Adrenal gland (tissue), 12 donors: ENCODE results near the gene PNLDC1. TPM values are rescaled to one million over a fixed set of nuclear protein-coding genes. Genes with fewer than 3 reads are reported as not detected.

Source experiments
- DNase-seq, 7 donors: peaks; one replicate each; pipeline ENCODE4 v3.0.0-alpha.2; 2019 to 2020
- H3K27ac ChIP-seq, 5 donors: fragments of 200-600 bp; sonication (generic) in 4 of 5; 1 replicate in 3 of 5; 2 replicates in 2 of 5; pipeline versions ENCODE4 v1.5.1 to v1.8.0; 2016 to 2020; ENCODE audit warnings: mild to moderate bottlenecking in 1 of 5
- H3K27me3 ChIP-seq: fragments of 200-600 bp; 2 replicates; pipeline ENCODE4 v1.8.0; 2021
- H3K36me3 ChIP-seq, 2 donors: fragments of 200-600 bp; replicated peaks in 1 of 2; 1 replicate in 1 of 2; 2 replicates in 1 of 2; pipeline versions ENCODE4 v1.5.1 to v1.8.0; 2018 to 2022
- H3K4me1 ChIP-seq, 2 donors: fragments of 200-600 bp; replicated peaks in 1 of 2; 1 replicate in 1 of 2; 2 replicates in 1 of 2; pipeline versions ENCODE4 v1.5.1 to v1.8.0; 2018 to 2021
- H3K4me3 ChIP-seq, 4 donors: fragments of 200-600 bp; sonication (generic) in 3 of 4; one replicate each; pipeline ENCODE4 v1.5.1; 2016 to 2018
- H3K9me3 ChIP-seq, 3 donors: fragments of 200-600 bp; sonication (generic) in 1 of 3; replicated peaks in 1 of 3; 1 replicate in 2 of 3; 2 replicates in 1 of 3; pipeline versions ENCODE4 v1.5.1 to v1.8.0; 2016 to 2021
- CTCF ChIP-seq, 6 experiments: fragments of 450-650 bp in 4 of 6; fragments of 200-600 bp in 2 of 6; sonication (generic) in 1 of 6; IDR thresholded peaks; 1 replicate in 5 of 6; 2 replicates in 1 of 6; pipeline versions ENCODE4 v1.5.1 to v1.8.0; 2016 to 2021; ENCODE audit warnings: antibody characterized with exemption in 6 of 6, mild to moderate bottlenecking in 2 of 6, moderate library complexity in 1 of 6
- POLR2A ChIP-seq, 2 donors: fragments of 450-650 bp; IDR thresholded peaks; one replicate each; pipeline ENCODE4 v1.6.1; 2017; ENCODE audit warnings: antibody characterized with exemption in 2 of 2, mild to moderate bottlenecking in 2 of 2, moderate library complexity in 1 of 2
- WGBS, 4 donors: extraction: QIAGEN DNeasy Blood & Tissue Kit in 2 of 4; methylation state at CpG; one replicate each; pipeline versions ENCODE4 v1.1.5 to v1.1.7; 2013 to 2017; 5-methylcytosine and 5-hydroxymethylcytosine counted together
- intact Hi-C, 2 donors: fragments of 100-400 bp; cut with DNase I; formaldehyde crosslinking; loops; one replicate each; pipeline versions ENCODE4 v1.14.1 to v1.15.0; 2022 to 2023
- polyA plus RNA-seq, 3 donors: library from polyadenylated mRNA; stranded (reverse); fragments of 200-250 nt in 2 of 3; fragments of 350-450 nt in 1 of 3; fragmentation: Illumina TruSeq in 1 of 3; extraction: RNeasy Lipid Tissue Mini Kit (QIAGEN cat#74804) in 1 of 3; gene quantifications; one replicate each; pipeline ENCODE4 v1.2.3, GENCODE V29; 2013 to 2014
- total RNA-seq, 9 donors: library from RNA; depleted of rRNA in 4 of 9; stranded (reverse); fragments of >200 nt in 4 of 9; fragments of 120-200 nt in 1 of 9; fragmentation: NEBNext Ultra II Directional in 1 of 9; extraction: Animal tissue kit (Norgen Biotek cat#: 25700) in 1 of 9; gene quantifications; one replicate each; pipeline versions ENCODE4 v1.1.0 to v1.2.4, GENCODE V29; 2013 to 2023
- donor health status: healthy with polysubstance abuse.
- donor health status: Bipolar disorder and iron deficiency.
- donor health status: DM: yes; HTN: yes; CAD: no.
- donor health status: DM: no; HTN: no; CAD: no.
- donor health status: DM: no; HTN: no; CAD: no.
- donor health status: DM: yes; HTN: yes; CAD: no.

PNLDC1 gene
- total and polyA plus RNA-seq, 12 donors = 0.07 to 2.9 (median 0.39) TPM; not detected in 7

- TF ChIP-seq CTCF (IDR thresholded peaks at IDR 0.05) = no peak
- no peak for TF ChIP-seq POLR2A (IDR thresholded peaks at IDR 0.05)
- H3K27me3 ChIP-seq = peaks cover 2% of the 10 kb centered on the region
- H3K27ac ChIP-seq = no peak overlapping the region
- H3K9me3 ChIP-seq = no peaks in the 10 kb centered on the region
- DNase-seq = no peak
- peaks cover 0 to 9% of the 10 kb centered on the region in 2 donors for H3K4me1 ChIP-seq
- H3K36me3 ChIP-seq = no peaks in the 10 kb centered on the region
- no peak overlapping the region for H3K4me3 ChIP-seq
- intact Hi-C loops = loop anchor here in 1 of 2 donors (5.0 kb wide), 1 partner anchor 56 kb away; no protein-coding TSS in a partner anchor
Observed at GRCh38 chr6:159853754-159854153, 53.7 kb downstream of the PNLDC1 start.

- peak in 4 of 7 donors; percentile 21 to 47 (median 25) for DNase-seq
Observed at GRCh38 chr6:159854959-159855358, 54.9 kb downstream of the PNLDC1 start.

GRCh38 chr6:159858259-159858658 lies 58.2 kb downstream of the PNLDC1 start:
- no peak overlapping the region for H3K27ac ChIP-seq
- H3K36me3 ChIP-seq = no peaks in the 10 kb centered on the region
- H3K9me3 ChIP-seq = no peaks in the 10 kb centered on the region
- H3K27me3 ChIP-seq = peaks cover 11% of the 10 kb centered on the region
- DNase-seq = no peak
- WGBS, 4 donors = 82 to 90% (median 87%) methylated on average over 1 of the region's 1 CpG
- H3K4me1 ChIP-seq = peaks cover 0 to 9% of the 10 kb centered on the region in 2 donors
- TF ChIP-seq POLR2A (IDR thresholded peaks at IDR 0.05) (no peak), CTCF (IDR thresholded peaks at IDR 0.05) (no peak)
- H3K4me3 ChIP-seq = no peak overlapping the region
- intact Hi-C loops = no loop called here

More at GRCh38 chr6:159854959-159855358, 54.9 kb downstream of the PNLDC1 start:
- Histone ChIP-seq H3K36me3 (no peaks in the 10 kb centered on the region), H3K4me1 (peaks cover 0 to 9% of the 10 kb centered on the region in 2 donors), H3K27me3 (peaks cover 4% of the 10 kb centered on the region), H3K9me3 (no peaks in the 10 kb centered on the region), H3K4me3 (no peak overlapping the region), H3K27ac (no peak overlapping the region)
- intact Hi-C loops = loop anchor here in 1 of 2 donors (5.0 kb wide), 1 partner anchor 58 kb away; no protein-coding TSS in a partner anchor
- WGBS, 4 donors = 50 to 59% (median 55%) methylated on average over 3 of the region's 3 CpGs
- TF ChIP-seq POLR2A (IDR thresholded peaks at IDR 0.05) = no peak
- no peak for TF ChIP-seq CTCF (IDR thresholded peaks at IDR 0.05)

- no peak overlapping the region for H3K4me3 ChIP-seq
- WGBS, 4 donors = 92 to 98% (median 95%) methylated on average over 1 of the region's 1 CpG
- intact Hi-C loops = loop anchor here (5.0 to 10.0 kb wide), 4 partner anchors 84 to 594 kb away; no protein-coding TSS in a partner anchor
- no peaks in the 10 kb centered on the region for H3K9me3 ChIP-seq
- TF ChIP-seq CTCF (IDR thresholded peaks at IDR 0.05) (no peak), POLR2A (IDR thresholded peaks at IDR 0.05) (no peak)
- no peaks in the 10 kb centered on the region for H3K36me3 ChIP-seq
- H3K27ac ChIP-seq = no peak overlapping the region
- DNase-seq = no peak
- no peaks in the 10 kb centered on the region for H3K4me1 ChIP-seq
- H3K27me3 ChIP-seq = peaks cover 11% of the 10 kb centered on the region
Observed at GRCh38 chr6:159860482-159860881, 60.4 kb downstream of the PNLDC1 start.
